NCI-H1105 (cell line): ENCODE results near the gene CS.
A peak's percentile ranks its signal among the peaks of the same experiment; 100 is the strongest.

ENCODE experiments used
- DNase-seq: peaks from one replicate; lab custom pipeline; 2025; lab: John Stamatoyannopoulos, UW

The CS gene

DNA sequence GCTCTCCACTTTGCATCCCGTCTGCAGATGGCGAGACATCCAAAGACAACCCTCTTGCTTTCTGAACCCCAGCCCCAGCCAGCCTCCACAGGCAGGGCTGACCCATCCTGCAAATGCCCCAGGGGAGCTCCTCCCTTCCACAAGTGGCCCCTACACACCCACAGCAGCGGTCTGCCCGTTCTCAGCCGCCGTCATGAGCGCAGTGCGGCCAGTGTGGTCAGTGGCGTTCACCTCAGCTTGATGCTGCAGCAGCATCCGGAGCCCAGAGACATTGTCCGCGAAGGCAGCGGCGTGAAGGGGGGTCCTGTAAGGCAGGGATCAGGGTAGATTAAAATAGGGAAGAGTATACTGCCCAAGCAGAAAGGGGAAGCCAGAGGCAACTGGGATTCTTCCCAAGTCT lies 55.6 kb downstream of the CS start:
- DNase-seq: no peak

- DNase-seq: no peak
Measured at GRCh38 chr12:56243731-56244181, 56.4 kb downstream of the CS start.

DNA sequence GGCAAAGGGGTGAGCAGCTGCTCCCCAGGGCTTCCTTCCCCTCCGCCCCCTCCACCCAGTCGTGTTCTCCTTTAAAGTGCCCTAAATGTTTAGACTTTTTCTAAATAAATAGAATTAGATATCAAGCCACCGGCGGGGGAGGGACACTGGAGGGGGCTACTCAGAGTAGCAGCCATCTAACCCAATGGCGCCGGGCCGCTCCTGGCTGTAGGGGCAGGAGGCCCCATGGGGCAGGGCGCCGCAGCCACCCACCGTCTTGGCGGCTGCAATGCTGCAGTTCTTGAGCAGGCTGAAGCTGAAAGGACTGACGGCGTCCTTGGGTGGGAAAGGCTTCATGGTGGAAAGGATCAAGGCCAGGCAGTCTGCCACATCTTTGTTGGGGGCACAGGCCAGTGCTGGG lies 57.1 kb downstream of the CS start:
- DNase-seq: no peak

DNA sequence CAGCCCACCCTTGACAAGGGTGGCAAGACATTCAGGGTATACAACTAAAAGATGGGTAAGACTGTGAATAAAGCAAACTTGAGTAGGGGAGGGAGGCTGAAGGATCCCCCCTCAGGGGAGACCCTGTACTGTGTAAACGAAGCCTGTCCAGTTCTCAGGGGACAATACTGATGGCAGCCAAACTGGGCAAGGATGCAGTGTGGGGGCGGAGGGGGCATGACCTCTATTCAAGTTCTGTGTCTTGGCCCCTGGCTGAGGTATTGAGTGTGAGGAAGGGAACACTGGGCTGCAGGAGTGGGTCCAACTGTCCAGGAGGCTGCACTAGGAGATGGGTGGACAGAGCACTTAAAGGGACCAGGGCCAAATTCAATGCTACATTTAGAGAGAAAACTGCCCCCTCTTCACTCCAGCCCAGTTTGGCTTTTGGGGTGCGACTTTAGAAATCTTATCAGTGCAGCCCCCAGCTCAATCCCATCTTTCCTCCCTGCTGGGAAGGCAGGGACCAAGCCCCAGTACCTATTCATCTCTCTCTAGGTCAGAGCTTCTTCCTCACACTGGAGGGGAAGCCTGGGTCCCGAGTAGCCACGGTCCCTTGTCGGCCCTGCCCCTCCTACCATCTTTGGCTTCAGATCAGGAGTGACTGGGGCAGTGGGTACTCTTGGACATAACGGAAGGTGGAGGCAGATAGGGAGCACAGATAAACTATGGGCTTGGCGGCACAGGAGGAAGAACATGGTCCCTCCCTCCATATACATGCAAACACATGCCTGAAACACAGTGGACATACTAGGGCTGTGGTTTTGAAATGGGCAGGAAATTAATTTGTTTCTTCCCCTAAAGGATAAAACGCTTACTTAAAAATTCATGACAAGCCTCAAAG lies 58.5 kb downstream of the CS start:
- DNase-seq: no peak

GRCh38 chr12:56237552-56237951 lies 62.6 kb downstream of the CS start:
- DNase-seq: no peak

DNA sequence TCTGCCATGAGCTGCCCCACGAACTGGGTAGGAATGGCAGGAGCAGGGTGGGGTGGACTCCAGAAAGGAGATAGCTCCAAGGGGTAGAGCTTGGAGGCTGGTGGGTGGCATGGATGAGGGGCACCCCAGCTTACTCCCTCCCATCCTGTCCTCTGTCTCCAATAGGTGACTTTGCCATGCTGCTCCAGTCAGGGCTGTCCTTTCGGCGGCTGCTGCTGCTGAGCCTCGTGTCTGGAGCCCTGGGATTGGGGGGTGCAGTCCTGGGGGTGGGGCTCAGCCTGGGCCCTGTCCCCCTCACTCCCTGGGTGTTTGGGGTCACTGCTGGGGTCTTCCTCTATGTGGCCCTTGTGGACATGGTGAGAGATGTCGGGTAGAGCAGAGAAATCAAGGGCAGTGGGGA lies 63.1 kb downstream of the CS start:
- no peak for DNase-seq

DNA sequence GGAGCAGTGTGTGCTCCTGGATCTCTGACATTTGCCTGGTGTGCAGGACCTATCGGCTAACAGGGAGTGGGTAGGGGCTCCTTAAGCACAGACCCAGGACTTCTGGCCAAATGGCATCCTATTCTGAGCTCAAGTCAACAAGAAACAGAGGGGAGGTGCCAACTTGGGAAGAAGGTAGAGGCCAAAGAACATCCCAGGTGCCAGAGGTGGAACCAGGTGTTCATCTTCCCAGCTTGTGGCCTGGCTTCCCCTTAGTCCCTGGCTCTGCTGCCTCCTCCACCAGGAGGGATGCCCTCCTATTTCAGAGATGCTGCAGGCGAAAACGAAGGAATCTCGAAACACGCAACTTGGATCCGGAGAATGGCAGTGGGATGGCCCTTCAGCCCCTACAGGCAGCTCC lies 64.0 kb downstream of the CS start:
- no peak for DNase-seq

DNA sequence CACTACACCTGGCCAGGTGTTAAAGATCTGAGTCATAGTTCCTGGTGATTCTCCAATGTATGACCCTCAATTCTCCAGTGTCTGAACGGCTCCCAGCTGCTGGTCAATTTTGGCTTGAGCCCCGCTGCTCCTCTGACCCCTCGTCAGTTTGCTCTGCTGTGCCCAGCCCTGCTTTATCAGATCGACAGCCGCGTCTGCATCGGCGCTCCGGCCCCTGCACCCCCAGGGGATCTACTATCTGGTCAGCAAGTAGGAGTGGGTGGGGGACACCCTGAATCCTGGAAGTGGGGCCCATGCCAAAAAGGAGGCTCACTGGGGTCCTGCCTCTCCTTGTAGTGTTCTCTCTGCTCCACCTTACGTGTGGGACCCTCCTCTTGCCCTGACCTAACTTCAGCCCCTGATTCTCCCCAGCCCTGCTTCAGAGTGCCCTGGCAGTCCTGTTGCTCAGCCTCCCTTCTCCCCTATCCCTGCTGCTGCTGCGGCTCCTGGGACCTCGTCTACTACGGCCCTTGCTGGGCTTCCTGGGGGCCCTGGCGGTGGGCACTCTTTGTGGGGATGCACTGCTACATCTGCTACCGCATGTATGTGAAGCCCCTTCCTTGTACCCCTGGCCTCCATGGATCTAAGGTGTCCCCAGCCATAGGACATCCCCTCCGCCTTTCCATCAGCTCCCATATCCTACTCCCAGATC lies 65.2 kb downstream of the CS start:
- DNase-seq: no peak

DNA sequence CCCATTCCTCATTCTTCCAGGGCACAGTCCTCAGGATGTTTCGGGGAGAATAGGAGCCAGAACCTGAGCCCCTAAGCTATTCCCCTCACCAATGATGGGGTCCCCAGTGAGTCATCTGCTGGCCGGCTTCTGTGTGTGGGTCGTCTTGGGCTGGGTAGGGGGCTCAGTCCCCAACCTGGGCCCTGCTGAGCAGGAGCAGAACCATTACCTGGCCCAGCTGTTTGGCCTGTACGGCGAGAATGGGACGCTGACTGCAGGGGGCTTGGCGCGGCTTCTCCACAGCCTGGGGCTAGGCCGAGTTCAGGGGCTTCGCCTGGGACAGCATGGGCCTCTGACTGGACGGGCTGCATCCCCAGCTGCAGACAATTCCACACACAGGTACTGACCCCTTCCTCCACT lies 68.9 kb downstream of the CS start:
- DNase-seq: no peak

- no peak for DNase-seq
Measured at GRCh38 chr12:56230432-56231183, 69.5 kb downstream of the CS start.

GRCh38 chr12:56229916-56230431 lies 70.2 kb downstream of the CS start, which contains the start of gene SLC39A5:
SLC39A5 (plus strand) TSS chr12:56230051; CDS start chr12:56231275, 1,224 bp downstream.
- DNase-seq: no peak

DNA sequence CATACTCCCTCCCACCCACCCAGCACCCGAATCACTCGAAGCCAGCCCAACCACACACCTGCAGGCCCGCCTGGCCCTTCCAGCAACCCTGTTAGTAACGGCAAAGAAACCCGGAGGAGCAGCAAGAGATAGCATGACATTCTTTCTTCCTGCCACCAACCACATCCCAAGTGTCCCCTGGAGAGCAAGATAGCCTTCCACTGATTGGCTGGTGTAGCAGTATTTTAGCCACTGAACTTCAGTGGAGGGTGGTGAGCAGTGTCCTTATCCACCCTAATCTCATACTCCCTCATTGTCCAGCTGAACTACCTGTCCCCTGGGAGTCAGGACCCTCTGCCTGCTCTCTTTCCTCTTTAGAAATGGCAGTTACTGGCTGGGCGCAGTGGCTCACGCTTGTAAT lies 71.0 kb downstream of the CS start:
- no peak for DNase-seq

DNA sequence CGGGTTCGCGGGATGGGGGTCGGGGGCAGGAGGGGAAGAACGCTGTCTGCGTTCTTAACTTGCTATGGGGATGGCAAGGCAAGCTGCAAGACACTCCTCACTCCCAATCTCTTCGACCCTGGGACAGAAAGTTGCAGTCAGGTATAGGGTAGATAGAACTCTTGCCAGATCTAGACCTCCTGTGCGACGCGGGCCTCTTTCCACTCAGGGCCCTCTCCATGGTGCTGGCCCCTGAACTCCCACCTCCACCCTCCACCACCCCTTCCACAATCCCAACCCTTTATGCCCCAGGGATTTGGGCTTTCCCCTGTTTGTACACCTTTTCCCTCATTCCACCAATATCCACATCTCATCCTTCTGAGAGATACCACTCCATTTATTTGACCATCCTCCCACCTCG lies 75.2 kb downstream of the CS start:
- no peak for DNase-seq

DNA sequence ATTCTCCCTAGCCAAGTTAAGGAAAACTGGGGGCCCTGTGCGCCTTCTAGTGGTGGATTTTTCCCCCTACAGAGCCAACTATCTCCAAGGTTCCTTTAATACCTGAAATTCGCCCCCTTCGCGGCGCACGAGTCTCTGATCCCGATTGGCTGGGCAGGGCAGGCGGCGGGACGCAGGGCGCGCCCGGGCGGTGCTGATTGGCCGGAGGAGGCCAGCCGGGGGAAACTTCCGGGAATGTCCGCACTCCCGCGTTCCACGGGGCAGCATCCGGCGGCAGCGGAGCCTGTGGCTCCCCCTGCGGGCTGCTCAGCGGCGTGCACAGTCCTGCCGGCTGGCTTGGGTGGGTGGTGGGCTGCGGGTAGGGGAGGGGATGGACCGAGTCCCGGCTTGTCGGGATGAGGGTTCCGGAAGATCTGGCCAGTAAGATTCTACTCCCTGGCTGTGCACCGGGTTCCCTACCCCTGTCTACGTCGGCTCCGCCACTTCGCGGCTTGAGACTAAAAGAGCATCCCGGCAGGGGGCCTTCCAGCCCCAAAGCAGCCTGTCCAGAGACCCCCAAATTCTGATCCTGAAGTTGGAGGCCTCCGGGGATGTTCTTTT lies 75.9 kb downstream of the CS start, which contains the start of gene NABP2:
TSS of gene NABP2 (plus strand) at position 241 of the 600 bp plus-strand sequence. CDS start 515 bp downstream, outside the sequence.
- DNase-seq: peak; percentile 85

DNA sequence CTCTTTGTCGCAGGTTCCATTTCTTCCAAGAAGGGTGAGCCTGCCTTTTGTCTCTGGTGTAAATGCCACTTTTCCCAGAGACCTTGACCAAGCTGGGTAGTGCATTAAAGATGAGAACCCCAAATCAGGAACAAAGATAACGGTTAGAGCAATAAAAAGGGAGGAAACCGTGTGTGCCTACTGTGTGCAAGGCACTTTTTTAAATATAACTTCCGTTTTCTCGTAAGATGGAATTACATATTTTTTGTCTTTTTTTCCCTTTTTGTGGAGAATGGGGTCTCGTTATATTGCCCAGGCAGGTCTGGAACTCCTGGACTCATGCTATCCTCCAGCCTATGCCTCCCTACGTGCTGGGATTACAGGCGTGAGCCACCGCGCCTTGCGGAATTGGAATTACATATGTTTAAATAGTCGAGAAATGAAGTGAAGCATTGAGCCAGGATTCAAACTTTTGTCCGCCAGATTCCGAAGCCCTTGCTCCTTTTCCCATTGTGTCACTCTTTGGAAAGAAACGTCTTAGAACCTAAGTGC lies 76.5 kb downstream of the CS start:
- DNase-seq: no peak

- no peak for DNase-seq
Measured at GRCh38 chr12:56222531-56222895, 77.6 kb downstream of the CS start.

DNA sequence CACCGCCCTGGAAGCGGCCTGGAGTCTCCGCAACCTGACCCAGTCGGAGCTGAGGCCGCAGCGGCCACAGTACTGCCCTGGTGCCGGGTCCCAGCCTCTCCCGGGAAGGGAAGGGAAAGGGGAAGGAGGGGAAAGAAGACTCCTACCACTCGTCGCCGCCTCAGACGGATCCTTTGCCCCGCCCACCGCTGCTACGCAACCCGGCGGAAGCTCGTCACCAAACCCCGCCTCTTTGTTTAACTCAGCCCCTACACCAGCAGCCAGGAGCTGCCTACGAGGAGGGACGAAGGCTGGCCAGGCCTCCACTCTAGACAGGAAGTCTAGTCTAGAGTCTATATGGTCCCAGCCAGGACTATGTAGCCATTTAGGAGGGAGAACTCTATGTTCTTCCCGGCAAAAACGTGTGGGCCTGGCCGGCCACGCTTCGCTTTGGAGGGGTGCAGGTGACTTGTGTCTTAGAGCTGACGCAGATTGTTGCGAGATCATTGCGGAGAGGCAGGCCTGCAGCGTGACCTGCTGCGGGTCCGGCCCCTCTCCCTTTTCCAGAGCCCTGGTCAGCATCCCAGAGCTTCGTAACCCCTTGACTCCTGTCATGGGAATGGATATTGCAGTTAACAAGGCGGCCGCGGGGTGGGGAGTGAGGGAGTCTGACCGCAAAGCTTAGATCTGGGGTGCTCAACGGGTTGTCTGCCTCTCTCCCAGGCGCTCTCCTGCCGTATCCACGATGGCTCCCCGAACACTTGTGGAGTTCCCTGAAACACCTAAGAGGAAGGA lies 78.2 kb downstream of the CS start, which contains the start of gene RNF41:
TSS of gene RNF41 (minus strand) at position 166 of the 774 bp plus-strand sequence. CDS start 7,875 bp downstream, outside the sequence.
- DNase-seq: peak; percentile 85
